H7 (cell line): ENCODE results near the gene MLLT6. TPM values are rescaled to one million over a fixed set of nuclear protein-coding genes. Genes with fewer than 3 reads are reported as not detected.
A peak's percentile ranks its signal among the peaks of the same experiment; 100 is the strongest.

Source experiments
- DNase-seq: peaks from one replicate; pipeline ENCODE4 v3.0.0; 2012
- H3K27me3 ChIP-seq: 2 replicates; pipeline ENCODE4 v1.6.0; 2011; ENCODE audit warnings: mild to moderate bottlenecking, low read length; ENCODE audit not compliant: control insufficient read depth, insufficient read depth
- H3K36me3 ChIP-seq: replicated peaks from 2 replicates; pipeline ENCODE4 v1.5.1; 2011; ENCODE audit warnings: low read length; ENCODE audit not compliant: control insufficient read depth, insufficient read depth
- H3K4me3 ChIP-seq: 2 replicates; pipeline ENCODE4 v1.5.1; 2011; ENCODE audit warnings: low read depth, mild to moderate bottlenecking, control low read depth, low read length, moderate library complexity; ENCODE audit not compliant: insufficient read depth
- total RNA-seq: library from RNA; depleted of rRNA; stranded (reverse); fragments of >200 nt; shearing (Covaris generic); gene quantifications from 2 replicates; pipeline ENCODE4 v1.2.3, GENCODE V29; 2014

The MLLT6 gene
- total RNA-seq, 1 experiment from 2014 or later = 17.8 TPM

- Histone ChIP-seq H3K27me3 (peaks cover 8% of the 10 kb centered on the region), H3K36me3 (peaks cover 13% of the 10 kb centered on the region), H3K4me3 (no peak overlapping the region)
- no peak for DNase-seq
These were observed 28.4 kb downstream of the MLLT6 start for GRCh38 chr17:38733282-38733981.

- peaks cover 2% of the 10 kb centered on the region; the same call in 1 of the 2 replicates for H3K27me3 ChIP-seq
- H3K36me3 ChIP-seq = peaks cover 21% of the 10 kb centered on the region
- no peak overlapping the region for H3K4me3 ChIP-seq
- peak; percentile 71 for DNase-seq
These were observed 29.2 kb downstream of the MLLT6 start for GRCh38 chr17:38733982-38734973.

GRCh38 chr17:38735161-38735997, 30.3 kb downstream of the MLLT6 start:
- Histone ChIP-seq H3K36me3 (peaks cover 26% of the 10 kb centered on the region), H3K27me3 (no peaks in the 10 kb centered on the region), H3K4me3 (no peak overlapping the region)
- peak; percentile 97 for DNase-seq

GRCh38 chr17:38738007-38738662, 33.1 kb downstream of the MLLT6 start:
- Histone ChIP-seq H3K27me3 (no peaks in the 10 kb centered on the region), H3K36me3 (peaks cover 26% of the 10 kb centered on the region), H3K4me3 (no peak overlapping the region)
- no peak for DNase-seq

GRCh38 chr17:38738686-38739085, 33.6 kb downstream of the MLLT6 start:
- Histone ChIP-seq H3K36me3 (peaks cover 26% of the 10 kb centered on the region), H3K27me3 (no peaks in the 10 kb centered on the region), H3K4me3 (no peak overlapping the region)
- DNase-seq = peak; percentile 30

- no peak for DNase-seq
- Histone ChIP-seq H3K4me3 (no peak overlapping the region), H3K36me3 (peaks cover 24% of the 10 kb centered on the region)
These were observed 34.2 kb downstream of the MLLT6 start for GRCh38 chr17:38739305-38739704.

GRCh38 chr17:38740044-38740443, 35.0 kb downstream of the MLLT6 start:
- Histone ChIP-seq H3K4me3 (no peak overlapping the region), H3K27me3 (no peaks in the 10 kb centered on the region), H3K36me3 (peaks cover 22% of the 10 kb centered on the region)
- DNase-seq = no peak

More at GRCh38 chr17:38739305-38739704, 34.2 kb downstream of the MLLT6 start:
- no peaks in the 10 kb centered on the region for H3K27me3 ChIP-seq

GRCh38 chr17:38740806-38741205, 35.7 kb downstream of the MLLT6 start:
- no peak for DNase-seq
- peaks cover 22% of the 10 kb centered on the region for H3K36me3 ChIP-seq

GRCh38 chr17:38741461-38741860, 36.4 kb downstream of the MLLT6 start:
- no peak for DNase-seq
- peaks cover 19% of the 10 kb centered on the region for H3K36me3 ChIP-seq
- H3K27me3 ChIP-seq = no peaks in the 10 kb centered on the region
- no peak overlapping the region for H3K4me3 ChIP-seq

More at GRCh38 chr17:38740806-38741205, 35.7 kb downstream of the MLLT6 start:
- H3K4me3 ChIP-seq = no peak overlapping the region
- no peaks in the 10 kb centered on the region for H3K27me3 ChIP-seq

- H3K27me3 ChIP-seq = no peaks in the 10 kb centered on the region
- peaks cover 19% of the 10 kb centered on the region for H3K36me3 ChIP-seq
- DNase-seq = peak; percentile 30
- no peak overlapping the region for H3K4me3 ChIP-seq
These were observed 36.9 kb downstream of the MLLT6 start for GRCh38 chr17:38741921-38742410.

GRCh38 chr17:38742411-38743308, 37.6 kb downstream of the MLLT6 start:
- Histone ChIP-seq H3K36me3 (peaks cover 19% of the 10 kb centered on the region), H3K4me3 (no peak overlapping the region), H3K27me3 (no peaks in the 10 kb centered on the region)
- DNase-seq = peak; percentile 30

GRCh38 chr17:38743556-38744171, 38.6 kb downstream of the MLLT6 start:
- Histone ChIP-seq H3K27me3 (no peaks in the 10 kb centered on the region), H3K36me3 (peaks cover 11% of the 10 kb centered on the region), H3K4me3 (no peak overlapping the region)
- DNase-seq = peak; percentile 86
